Thyroid gland (tissue), 4 donors: ENCODE data around the gene GALNT2.

Experiments
- CTCF ChIP-seq, 6 experiments: fragments of 200-600 bp in 3 of 6; fragments of 450-650 bp in 3 of 6; sonication (generic) in 3 of 6; IDR thresholded peaks; one replicate each; pipeline ENCODE4 v1.5.1; 2016 to 2019; ENCODE audit warnings: antibody characterized with exemption in 6 of 6, mild to moderate bottlenecking in 2 of 6, inconsistent platforms in 1 of 6, moderate library complexity in 1 of 6
- POLR2A ChIP-seq, 2 donors: fragments of 450-650 bp; IDR thresholded peaks; one replicate each; pipeline ENCODE4 v1.6.1; 2017; ENCODE audit warnings: antibody characterized with exemption in 2 of 2, mild to moderate bottlenecking in 2 of 2, moderate library complexity in 1 of 2

- TF ChIP-seq CTCF (IDR thresholded peaks at IDR 0.05), result no peak
- no peak for TF ChIP-seq POLR2A (IDR thresholded peaks at IDR 0.05)
Measured at GRCh38 chr1:230124186-230125128, 57.4 kb downstream of the GALNT2 start.
